ENCODE data around the gene MFGE8.

The MFGE8 gene

DNA sequence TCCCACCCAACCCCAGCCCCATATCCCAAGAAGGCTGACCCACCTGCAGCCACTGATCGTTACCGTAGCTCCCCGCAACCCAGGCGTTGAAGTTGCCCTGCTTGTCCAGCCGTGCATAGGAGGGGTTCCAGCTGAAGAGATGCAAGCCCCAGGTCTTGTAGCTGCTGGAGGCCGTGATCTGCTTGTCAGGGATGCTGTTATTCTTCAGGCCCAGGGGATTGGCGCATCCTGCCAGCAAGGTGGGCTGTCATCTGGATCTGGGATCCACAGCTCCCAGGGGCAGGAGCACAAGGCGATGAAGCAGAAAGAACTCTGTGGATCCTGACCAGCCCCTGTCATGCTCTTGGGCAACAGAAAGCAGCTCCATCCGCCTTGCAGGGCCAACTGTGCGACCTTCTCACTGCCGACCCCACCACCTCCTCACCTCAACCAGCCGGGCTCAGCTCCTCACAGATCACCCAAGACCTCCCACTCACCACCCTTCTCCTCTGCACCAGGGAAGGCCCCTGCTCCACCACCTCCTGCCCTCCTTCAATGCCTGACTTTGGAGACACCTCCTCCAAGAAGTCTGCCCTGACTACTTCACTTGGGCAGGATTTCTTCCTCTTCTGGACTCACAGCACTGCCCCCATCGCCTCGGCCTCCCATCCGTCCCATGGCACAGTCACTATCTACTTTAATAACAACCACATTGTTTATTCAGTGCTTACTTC, 11.5 kb downstream of the MFGE8 start:
- intact Hi-C loops (cut with DNase I) = loop anchor here (5.0 kb wide), 1 partner anchor 276 kb away; no protein-coding TSS in a partner anchor
- peak in 3 of 10 donors; percentile 17 to 48 (median 17) for DNase-seq

- intact Hi-C loops (cut with DNase I) = loop anchor here (5.0 kb wide), 1 partner anchor 276 kb away; no protein-coding TSS in a partner anchor
- no peak for DNase-seq
Observed at GRCh38 chr15:88900982-88901418, 12.2 kb downstream of the MFGE8 start.

DNA sequence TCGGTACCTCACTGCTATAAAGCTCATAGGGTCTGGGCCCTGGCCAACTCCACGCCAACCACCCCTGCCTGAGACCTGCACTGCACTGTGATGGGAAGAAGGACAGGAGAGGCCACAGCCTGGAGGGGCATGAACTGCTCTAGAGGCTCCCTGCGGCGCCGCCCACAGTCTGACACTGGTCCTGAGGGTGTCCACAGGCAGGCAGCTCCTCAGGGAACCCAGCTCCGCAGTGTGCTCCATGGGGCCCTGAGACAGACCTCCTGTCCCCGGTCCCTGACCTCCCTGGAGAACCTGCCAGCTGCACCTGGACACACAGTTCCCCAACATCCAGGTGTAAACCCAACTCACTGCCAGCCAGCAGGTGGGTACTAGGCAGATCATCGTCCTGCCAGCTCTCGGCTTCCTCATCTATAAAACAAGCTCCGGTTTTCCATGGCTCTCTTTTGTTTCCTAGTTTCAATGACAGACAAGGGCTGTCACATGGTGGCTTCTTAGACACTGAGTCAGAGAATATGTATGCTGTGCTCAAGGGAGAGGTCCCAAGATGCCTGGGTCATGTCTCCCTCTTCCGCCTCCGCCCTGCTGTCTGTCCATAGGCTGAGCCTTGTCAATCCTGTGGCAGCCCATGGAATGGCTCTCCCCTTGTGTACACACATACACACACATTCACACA, 12.7 kb downstream of the MFGE8 start:
- peak in 1 of 10 donors; percentile 74 for DNase-seq
- intact Hi-C loops (cut with DNase I) = loop anchor here (5.0 kb wide), 1 partner anchor 277 kb away; no protein-coding TSS in a partner anchor

- peak in 1 of 10 donors; percentile 48 for DNase-seq
- intact Hi-C loops (cut with DNase I) = no loop called here
Observed at GRCh38 chr15:88899251-88899650, 13.9 kb downstream of the MFGE8 start.

- DNase-seq = peak in 1 of 10 donors; percentile 52
- intact Hi-C loops (cut with DNase I) = no loop called here
Observed at GRCh38 chr15:88898736-88899135, 14.4 kb downstream of the MFGE8 start.

DNA sequence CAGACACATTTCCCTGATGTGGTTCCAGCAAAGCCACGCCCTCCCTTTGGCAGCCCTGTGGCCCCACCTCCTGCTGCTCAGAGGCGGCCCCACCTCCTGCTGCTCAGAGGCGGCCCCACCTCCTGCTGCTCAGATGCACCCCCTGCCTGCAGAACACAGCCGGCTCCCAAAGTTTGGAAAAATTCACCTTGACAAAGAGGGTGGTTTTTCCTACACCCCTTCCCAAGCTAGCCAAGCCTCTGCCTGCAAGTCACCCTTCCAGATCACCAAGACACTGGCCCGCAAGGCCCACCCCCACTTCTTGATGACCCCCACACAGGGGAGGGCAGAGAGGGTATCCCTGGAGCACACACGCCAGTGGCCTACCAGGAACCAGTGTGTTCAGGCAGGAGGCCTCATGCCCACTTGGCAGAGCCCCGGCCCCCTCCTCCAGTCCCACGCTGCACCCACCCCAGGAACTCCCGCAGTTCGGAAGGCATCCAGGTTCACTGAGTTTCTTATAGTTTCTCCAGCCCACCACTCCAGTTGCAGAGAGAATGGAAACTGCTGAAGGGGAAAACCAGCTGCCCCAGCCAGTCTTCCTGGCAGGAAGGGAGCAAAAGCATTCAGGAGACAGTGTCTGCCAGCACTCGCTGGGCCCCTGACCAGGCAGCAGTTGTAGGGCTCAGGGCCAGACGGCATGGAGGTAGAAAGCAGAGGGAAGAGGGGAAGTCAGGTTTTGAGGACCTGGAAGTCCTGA, 15.6 kb downstream of the MFGE8 start:
- intact Hi-C loops (cut with DNase I) = no loop called here
- peak in 9 of 10 donors; percentile 19 to 97 (median 72) for DNase-seq

DNA sequence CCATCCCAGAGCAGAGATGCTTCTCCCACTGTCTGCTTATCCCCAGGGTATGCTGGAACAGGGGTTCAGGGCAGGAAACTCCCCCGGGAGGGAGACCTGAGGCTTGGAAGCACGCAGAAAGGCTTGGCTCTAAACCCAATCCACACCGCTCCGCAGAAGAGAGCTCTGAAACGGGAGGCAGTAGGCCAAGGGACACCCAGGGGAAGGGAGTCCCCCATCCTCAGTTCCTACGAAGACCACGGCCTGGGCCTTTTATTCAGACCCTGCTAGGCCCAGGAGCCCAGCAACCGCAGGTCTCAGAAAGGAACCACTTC, 16.1 kb downstream of the MFGE8 start:
- no peak for DNase-seq
- intact Hi-C loops (cut with DNase I) = no loop called here

DNA sequence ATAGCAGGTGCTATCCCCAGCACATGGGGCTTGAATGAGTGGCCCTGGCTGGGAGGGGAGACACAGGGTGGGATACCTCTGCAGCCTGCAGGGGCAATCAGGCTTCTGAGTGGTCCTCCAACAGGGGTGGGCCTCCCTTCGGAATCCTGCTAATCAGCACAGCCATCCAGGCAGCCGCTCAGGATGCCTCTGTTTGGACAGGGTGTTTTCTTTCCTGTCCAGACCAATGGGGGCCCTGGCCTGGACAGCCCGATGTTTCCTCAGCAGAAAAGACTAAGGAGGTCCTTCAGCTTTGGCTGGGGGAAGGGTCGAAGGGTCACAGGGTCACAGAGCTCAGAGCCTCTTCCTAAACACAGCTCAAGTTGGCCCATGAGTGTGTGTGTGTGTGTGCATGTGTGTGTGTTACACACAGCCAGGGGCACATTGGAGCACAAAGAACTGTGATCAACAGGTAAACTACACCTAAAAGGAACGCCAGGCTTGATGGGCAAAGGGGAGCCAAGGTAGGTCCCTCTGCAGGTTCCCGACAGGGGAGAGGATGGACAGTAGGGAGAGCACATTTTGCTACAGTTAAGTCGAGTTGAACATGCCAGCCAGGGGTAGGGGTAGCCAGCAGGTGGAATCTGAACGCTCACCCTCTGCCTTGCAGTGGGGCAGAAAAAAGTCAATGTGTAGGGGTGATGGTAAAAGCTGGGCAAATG, 16.7 kb downstream of the MFGE8 start:
- intact Hi-C loops (cut with DNase I) = no loop called here
- DNase-seq = no peak

GRCh38 chr15:88894819-88895767, 18.1 kb downstream of the MFGE8 start, which contains the start of gene HAPLN3:
HAPLN3 (minus strand) TSS chr15:88895544; CDS start chr15:88887298, 8,246 bp downstream.
- DNase-seq = no peak
- intact Hi-C loops (cut with DNase I) = no loop called here

GRCh38 chr15:88894348-88894818, 18.8 kb downstream of the MFGE8 start:
- DNase-seq = peak in 8 of 10 donors; percentile 34 to 91 (median 51)
- intact Hi-C loops (cut with DNase I) = no loop called here

DNA sequence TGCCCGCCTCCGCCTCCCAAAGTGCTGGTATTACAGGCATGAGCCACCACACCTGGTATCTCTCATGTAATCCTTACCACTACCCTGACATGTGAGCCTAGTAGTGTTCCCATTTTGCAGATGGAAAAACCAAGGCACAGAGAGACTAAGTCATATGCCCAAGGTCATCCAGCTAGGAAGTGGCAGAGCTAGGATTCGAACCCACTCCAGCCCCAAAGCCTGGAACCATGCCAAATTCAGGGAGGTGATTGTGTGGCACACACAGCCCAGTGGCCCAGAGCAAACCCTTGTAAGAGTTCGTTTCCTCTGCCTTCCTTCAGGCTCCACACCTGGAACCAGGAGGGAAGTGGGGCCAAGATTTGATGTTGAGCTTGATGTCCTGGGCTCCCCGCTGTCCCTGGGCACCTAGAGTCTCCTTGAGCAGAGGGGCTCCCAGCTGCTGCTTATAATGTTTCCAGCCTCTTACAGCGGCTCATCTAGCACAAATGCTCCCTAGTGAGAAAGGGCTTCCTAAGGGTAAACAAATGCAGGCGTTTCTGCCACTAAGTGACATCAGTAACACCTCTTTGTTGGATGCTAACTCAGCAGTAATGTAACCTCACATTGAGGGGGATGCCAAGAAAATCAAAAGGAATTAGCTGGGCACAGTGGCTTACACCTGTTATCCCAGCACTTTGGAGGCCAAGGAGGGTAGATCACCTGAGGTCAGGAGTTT, 21.5 kb downstream of the MFGE8 start:
- no peak for DNase-seq
- intact Hi-C loops (cut with DNase I) = no loop called here

DNA sequence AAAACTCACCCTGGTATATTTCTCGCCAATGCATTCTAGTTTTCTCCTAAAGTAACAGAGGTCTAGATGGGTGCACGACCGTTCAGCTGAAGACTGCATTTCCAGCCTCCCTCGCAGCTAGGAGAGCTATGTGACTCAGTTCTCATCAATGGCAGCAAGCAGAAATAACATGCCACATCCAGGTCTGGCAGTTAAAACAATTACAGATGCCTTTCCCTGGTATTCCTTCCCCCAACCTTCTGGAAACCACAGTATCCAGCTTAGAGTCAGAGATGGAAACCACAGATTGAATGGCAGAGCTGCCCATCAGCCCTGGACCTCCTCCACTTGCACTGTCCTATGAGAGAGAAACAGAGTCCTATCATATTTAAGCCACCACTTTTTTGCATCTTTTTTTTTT, 22.7 kb downstream of the MFGE8 start:
- no peak for DNase-seq
- intact Hi-C loops (cut with DNase I) = no loop called here

GRCh38 chr15:88888719-88889118, 24.5 kb downstream of the MFGE8 start:
- intact Hi-C loops (cut with DNase I) = no loop called here
- no peak for DNase-seq

GRCh38 chr15:88887068-88887580, 26.1 kb downstream of the MFGE8 start:
- no peak for DNase-seq
- intact Hi-C loops (cut with DNase I) = no loop called here

DNA sequence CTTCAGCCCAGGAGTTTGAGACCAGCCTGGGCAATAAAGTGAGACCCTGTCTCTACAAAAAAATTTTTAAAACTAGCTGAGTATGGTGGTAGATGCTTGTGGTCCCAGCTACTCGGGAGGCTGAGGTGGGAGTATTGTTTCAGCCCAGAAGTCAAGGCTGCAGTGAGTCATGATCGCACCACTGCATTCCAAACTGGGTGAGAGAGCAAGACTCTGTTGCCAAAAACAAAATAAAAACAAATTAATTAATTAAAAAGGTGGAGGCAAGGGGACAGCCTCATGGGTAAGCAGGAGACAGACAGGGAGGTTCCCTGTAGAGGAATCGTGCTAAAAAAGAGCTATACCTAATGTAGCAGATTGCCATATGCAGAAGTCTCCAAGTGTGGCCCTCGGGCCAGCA, 30.4 kb downstream of the MFGE8 start:
- intact Hi-C loops (cut with DNase I) = no loop called here
- no peak for DNase-seq

- intact Hi-C loops (cut with DNase I) = no loop called here
- no peak for DNase-seq
Observed at GRCh38 chr15:88881775-88882174, 31.4 kb downstream of the MFGE8 start.

DNA sequence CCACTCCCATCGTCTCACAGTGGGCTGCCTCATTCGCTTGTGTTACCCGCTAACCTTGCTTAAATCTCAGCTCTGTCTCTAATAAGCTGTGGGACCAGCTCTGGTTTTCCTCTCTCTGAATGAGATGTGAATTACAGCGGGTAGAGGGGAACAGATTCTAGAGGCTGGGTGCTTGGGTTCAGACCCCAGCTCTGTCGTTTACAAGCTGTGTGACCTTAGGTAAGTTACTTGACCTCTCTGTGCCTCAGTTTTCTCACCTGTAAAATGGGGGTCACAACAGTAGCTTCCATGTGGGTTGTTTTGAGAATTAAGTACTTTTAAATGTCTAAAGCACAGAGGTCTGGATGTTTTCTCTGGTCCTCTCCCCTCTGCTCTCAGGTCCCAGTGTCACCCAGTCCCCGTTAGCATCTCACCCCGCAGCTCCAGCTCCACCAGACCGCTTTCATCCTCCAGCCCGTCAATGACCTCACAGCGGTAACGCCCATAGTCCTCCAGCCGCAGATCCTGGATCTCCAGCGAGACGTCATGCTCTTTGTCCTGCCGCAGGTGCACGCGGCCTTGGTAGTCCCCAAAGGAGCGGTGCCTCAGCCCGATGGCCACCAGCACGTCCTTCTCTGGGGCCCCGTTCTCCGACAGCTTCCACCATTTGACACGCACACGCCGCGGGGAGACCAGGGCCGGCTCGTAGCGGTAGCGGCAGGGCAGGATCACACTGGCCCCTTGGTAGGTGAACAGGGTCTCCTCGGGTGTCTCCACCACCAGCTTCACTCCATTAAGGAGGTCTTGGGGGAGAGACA, 32.0 kb downstream of the MFGE8 start:
- intact Hi-C loops (cut with DNase I) = no loop called here
- DNase-seq = no peak

GRCh38 chr15:88878720-88879184, 34.4 kb downstream of the MFGE8 start:
- intact Hi-C loops (cut with DNase I) = no loop called here
- DNase-seq = peak in 1 of 10 donors; percentile 27

Data from posterior cingulate gyrus (tissue), 11 donors.